CD4-positive, alpha-beta T cell treated with Interleukin-15 for 1 hour (primary cell): ENCODE results near the gene IZUMO1.
A peak's percentile ranks its signal among the peaks of the same experiment; 100 is the strongest.

Experiments used
- DNase-seq: peaks from one replicate; pipeline ENCODE4 v3.0.0-alpha.2; 2020

IZUMO1 gene

GRCh38 chr19:48756686-48757085, 10.0 kb upstream of the IZUMO1 start:
- no peak for DNase-seq

DNA sequence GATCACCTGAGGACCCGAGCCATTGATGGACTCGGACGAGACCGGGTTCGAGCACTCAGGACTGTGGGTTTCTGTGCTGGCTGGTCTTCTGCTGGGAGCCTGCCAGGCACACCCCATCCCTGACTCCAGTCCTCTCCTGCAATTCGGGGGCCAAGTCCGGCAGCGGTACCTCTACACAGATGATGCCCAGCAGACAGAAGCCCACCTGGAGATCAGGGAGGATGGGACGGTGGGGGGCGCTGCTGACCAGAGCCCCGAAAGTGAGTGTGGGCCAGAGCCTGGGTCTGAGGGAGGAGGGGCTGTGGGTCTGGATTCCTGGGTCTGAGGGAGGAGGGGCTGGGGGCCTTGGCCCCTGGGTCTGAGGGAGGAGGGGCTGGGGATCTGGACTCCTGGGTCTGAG, 9.5 kb upstream of the IZUMO1 start:
- no peak for DNase-seq

DNA sequence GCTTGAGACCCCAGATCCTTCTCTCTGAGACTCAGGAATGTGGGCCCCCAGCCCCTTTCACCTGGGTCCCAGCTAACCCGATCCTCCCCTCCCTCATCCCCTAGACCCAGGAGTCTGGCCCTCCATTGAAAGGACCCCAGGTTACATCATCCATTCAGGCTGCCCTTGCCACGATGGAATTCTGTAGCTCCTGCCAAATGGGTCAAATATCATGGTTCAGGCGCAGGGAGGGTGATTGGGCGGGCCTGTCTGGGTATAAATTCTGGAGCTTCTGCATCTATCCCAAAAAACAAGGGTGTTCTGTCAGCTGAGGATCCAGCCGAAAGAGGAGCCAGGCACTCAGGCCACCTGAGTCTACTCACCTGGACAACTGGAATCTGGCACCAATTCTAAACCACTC, 9.1 kb upstream of the IZUMO1 start:
- DNase-seq = no peak

GRCh38 chr19:48755084-48755641, 8.5 kb upstream of the IZUMO1 start, which contains the start of gene FGF21:
Gene FGF21, plus strand, starts transcription at chr19:48755524. Its CDS starts 713 bp downstream, at chr19:48756237.
- no peak for DNase-seq

GRCh38 chr19:48752496-48753365, 6.0 kb upstream of the IZUMO1 start, which contains the start of gene FUT1:
Gene FUT1, minus strand, starts transcription at chr19:48752641. Its CDS starts 1,360 bp downstream, at chr19:48751281.
- peak; percentile 23 for DNase-seq

GRCh38 chr19:48751845-48752495, 5.3 kb upstream of the IZUMO1 start:
- DNase-seq = no peak

DNA sequence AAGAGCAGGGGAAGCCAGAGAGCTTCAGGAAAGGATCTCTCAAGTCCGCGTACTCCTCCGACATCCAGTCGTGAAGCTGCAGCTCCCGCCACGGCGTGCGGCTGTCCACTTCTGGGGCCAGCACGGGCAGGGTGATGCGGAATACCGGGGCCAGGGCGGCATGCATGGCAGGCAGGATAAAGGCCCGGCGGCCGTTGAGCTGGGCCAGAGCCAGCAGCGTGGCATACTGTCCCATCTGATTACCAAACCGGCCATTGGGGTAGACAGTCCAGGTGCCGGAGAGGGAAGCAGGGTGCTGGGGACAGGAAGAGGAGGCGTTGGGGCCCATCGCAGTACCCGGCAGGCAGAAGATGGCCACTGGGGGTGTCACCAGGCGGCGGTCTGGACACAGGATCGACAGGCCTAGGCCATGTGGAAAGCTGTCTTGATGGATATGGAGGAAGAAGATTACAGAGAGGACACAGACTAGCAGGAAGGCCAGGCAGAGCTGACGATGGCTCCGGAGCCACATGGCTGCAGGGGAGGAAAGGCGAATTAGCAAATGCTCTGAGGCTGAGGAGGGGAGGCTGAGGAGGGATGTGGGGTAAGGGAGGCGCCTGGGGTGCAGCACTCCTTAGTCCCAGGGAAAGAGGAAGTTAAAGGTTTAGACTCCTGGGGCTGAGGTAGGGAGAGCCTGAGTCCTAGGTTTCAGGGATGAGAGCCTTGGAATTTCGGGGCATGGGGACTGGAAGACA, 4.2 kb upstream of the IZUMO1 start:
- DNase-seq = no peak

DNA sequence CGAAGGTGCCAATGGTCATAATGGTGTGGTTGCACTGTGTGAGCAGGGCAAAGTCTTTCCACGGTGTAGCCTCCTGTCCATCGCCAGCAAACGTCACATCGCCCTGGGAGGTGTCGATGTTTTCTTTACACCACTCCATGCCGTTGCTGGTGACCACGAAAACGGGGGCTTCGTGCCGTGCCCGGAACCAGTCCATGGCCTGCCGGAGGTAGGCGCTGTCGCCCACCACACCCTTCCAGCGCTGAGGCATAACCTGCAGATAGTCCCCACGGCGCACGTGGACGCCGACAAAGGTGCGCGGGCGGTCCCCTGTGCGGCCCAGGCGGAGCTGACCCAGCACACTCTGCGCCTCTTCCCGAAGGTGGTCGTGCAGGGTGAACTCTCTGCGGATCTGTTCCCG, 3.6 kb upstream of the IZUMO1 start:
- no peak for DNase-seq

GRCh38 chr19:48749571-48750198, 3.0 kb upstream of the IZUMO1 start:
- DNase-seq = no peak

GRCh38 chr19:48746110-48746509, 599 bp downstream of the IZUMO1 start:
- no peak for DNase-seq

GRCh38 chr19:48745208-48745995, 1.3 kb downstream of the IZUMO1 start:
- DNase-seq = peak; percentile 54

DNA sequence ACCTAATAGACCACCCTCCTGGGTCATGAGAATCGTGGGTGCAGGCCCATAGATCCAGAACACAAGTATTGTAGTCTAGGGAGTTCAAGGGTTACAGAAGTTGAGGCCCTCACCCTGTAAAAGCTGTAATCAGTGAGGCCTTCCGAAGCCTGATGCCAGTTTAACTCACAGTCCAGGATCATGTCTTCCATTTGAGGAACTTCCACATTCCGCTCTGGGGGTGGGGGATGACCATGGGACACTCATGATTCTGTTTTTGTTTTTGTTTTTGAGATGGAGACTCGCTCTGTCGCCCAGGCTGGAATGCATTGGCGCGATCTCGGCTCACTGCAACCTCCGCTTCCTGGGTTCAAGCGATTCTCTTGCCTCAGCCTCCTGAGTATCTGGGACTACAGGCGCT, 4.6 kb downstream of the IZUMO1 start:
- no peak for DNase-seq

DNA sequence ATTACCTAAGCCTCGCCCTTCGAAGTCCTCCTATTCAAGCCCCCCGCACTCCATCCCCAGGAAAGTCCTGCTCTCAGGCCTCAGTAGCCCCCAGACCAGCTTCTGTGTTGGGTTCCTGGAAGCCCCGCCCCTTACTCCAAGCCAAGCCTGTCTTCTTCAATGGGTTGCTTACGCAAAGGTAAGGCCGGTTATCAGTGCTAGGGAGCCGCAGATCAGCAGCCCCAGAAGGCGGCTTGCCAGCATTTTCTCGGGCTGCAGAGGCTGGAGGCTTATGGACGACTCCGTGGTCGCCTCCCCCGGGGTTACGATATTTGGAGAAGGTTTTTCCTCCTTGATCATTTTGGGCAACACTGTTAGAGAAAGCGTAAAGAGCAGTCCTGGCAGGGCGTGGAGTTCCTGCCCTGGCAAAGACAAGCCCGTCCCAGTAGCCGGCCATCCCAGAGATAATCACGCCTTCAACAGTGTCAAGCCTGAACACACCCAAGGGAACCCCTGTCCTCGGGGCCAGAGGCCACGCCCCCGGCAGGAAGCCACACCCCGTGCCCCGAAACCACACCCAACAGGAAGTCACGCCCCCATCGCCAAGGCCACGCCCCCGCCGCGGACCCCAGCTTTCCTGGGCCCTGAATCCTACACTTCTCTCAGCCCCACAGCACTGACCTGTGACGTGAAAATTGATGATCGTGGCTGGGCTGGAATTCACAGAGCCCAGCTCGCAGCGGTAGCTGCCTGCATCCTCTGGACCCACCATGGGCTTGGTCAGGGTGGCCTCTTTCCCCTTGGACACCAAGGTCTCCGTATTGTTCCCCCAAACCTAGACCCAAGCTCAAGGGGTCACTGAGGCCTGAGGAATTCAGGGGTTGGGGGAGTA, 5.3 kb downstream of the IZUMO1 start:
- peak; percentile 27 for DNase-seq

DNA sequence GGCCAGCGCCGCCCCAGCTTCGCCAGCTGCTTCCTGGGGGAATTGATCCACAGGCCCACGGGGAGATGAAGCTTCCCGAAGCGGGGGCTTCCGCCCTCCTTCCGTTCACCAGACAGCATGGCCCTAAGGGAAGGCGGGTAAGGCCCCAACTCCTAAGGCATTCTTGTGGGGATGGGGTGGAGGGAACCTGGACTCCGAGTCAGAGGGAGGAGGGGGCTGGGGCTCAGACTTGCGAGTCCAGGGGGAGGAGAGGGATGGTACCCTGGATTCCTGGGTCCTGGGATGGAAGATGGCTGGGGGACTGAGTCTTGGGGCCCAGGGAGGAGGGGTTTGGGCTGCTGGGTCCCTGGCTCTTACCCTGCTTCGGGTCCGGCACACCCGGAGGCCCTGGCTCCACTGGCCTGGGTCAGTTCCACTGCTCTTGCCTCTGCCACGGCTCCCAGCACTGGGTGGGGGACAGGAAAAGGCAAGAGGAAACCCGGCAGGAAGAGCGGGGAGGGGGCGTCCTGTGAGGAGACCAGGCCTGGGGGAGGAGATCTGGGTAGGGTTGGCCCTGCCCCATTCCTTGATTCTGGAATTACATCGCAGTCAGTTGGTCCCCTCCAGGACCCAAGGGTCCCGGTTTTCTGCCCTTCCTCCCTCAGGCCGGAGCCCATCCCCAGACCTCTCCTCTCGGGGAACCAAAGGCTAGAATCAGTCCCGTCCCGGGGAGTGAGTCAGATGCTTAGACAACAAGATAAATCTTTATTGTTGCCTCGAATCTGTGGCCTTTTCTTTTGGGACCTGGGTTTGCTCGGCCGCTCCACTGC, 6.3 kb downstream of the IZUMO1 start, which contains the start of gene RASIP1:
Gene RASIP1 (minus strand): TSS at position 447 of the 809 bp plus-strand sequence. CDS start 328 bp downstream, at position 119.
- DNase-seq = no peak

GRCh38 chr19:48739404-48740163, 7.1 kb downstream of the IZUMO1 start:
- no peak for DNase-seq

GRCh38 chr19:48738557-48739403, 7.9 kb downstream of the IZUMO1 start:
- peak; percentile 92 for DNase-seq

GRCh38 chr19:48737360-48737998, 9.2 kb downstream of the IZUMO1 start:
- no peak for DNase-seq
